H54 (cell line): ENCODE data around the gene IGFBP4.

Experiments used
- DNase-seq: peaks from one replicate; pipeline ENCODE4 v3.0.0; 2011; ENCODE audit warnings: low spot score, mixed read lengths; ENCODE audit not compliant: insufficient read length
- FAIRE-seq: peaks from 3 replicates; lab custom pipeline; 2011; peaks lifted over from hg19 to GRCh38; lab: Jason Lieb, UNC
- POLR2A ChIP-seq: IDR thresholded peaks from 2 replicates; pipeline ENCODE4 v1.6.1; 2011; ENCODE audit warnings: low read depth, mild to moderate bottlenecking, low read length

Gene IGFBP4

DNA sequence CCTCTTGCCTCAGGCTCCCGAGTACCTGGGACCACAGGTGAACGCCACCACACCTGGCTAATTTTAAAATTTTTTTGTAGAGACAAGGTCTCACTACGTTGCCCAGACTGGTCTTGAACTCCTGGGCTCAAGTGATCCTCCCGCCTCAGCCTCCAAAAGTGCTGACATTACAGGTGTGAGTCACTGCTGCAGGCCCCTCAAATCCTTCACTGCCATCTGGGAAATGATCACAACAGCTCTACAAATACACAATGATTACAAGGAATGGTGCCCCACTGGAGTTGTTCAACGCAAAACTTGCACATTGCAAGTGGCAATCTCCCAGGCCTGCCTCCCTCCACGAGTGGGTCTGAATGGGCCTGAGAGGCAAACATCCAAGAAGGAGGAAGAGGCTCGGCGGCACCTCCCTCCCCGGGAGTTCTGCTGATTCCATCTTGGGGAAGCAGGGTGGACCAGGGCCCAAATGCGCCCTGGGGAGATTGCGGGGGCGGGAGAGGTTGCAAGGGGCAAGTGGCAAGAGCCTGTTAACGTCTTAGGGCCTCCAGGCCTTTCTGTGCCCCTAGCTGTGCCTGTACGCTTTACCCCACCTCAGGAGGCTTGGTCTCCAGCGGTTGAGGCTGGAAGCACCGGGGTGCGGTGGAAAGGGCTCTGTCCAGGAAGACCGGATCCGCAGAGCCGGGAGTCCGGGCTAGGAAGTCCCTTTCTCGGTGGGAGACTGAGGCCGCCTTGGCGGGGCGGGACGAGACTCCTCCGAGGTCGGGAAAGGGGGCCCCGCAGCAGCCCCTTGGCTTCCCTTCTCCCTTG, 656 bp upstream of the IGFBP4 start:
- FAIRE-seq (no peak), DNase-seq (no peak)
- no peak for TF ChIP-seq POLR2A

DNA sequence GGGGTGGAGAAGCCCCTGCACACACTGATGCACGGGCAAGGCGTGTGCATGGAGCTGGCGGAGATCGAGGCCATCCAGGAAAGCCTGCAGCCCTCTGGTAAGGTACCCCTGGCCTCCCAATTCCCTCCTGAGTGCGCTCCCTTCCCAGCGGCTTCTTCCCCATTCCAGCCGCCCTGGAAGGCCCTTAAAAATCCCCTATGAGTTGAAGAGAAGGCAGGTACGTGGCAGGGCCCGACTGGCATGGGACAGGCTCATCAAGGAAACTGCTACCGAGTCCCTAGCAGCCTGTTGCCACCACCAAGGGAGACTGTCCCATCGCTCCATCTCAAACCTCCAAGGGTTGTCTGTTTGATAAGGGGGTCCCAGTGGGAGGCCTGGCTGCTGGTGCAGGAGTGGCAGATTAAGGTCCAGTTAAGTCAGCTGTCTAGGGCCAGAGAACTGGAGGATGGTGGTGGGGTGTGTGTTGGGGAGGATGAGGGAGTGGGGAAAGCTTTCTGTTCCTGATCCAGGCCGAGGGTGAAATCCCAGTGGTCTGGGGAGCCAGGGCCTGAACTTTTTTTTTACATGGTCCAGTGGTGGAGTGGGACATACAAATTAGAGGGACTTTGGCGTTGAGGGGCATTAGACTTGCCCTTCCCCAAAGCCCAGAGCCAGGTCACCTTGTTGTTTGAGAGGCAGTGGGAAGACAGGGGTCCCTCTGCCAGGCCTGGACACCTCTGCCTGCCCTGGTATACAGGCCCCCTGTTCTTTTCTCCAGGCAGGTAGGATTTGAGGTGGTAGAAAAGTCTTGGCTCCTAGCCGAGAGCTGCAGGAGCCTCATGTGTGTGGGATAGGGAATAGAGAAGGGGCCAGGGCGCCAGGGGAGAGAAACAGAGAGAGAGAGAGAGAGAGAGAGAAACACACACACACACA, 994 bp downstream of the IGFBP4 start:
- DNase-seq (no peak), FAIRE-seq (no peak)
- no peak for TF ChIP-seq POLR2A

DNA sequence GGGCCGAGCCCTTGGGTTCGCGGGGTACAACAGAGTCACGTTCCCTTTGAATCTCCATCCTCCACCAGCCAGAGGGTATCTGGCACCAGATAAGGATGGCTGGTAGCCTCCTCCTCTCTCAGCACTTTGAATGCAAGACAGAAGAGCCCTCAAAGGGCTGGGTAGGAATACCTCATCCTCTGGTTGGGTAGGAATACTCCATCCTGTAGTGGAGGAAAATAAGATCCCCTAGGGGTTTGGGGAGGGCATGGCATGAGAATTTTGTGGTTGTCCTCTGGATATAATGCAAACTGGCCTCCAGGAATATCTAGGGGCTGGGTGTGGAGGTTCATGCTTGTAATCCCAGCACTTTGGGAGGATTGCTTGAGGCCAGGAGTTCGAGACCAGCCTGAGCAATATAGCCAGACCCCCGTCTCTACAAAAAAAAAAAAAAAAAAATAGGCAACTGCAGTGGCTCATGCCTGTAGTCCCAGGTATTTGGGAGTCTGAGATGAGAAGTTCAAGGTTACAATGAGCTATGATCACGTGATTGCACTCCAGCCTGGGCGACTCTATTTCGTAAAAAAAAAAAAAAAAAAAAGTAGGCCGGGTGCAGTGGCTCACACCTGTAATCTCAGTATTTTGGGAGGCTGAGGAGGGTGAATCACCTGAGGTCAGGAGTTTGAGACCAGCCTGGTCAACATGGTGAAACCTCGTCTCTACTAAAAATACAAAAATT, 2.7 kb downstream of the IGFBP4 start:
- DNase-seq: no peak
- no peak for TF ChIP-seq POLR2A
- FAIRE-seq: no peak

DNA sequence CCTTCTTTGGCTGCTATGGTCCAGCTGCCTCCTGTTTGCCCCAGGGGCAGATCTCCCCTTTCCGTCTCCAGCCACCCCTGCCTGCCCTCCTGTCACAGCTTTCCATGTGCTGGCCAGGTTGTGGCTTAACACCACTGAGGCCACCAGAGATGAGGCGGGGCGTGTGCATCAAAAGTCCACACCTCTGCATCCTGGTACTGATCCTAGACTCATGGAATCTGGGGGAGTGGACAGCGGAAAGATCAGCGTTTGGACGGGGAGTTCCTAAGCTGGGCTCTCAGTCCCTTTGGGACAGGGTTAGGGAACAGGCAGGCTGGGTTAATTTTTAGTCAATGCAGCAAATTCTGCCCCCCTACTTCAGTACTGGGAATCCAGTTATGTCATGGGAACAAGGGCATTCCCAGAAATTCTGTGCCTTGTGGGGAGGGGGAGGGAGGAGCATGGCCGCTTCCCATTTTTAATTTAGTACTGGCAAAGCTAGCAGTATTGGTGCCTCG, 3.9 kb downstream of the IGFBP4 start:
- no peak for TF ChIP-seq POLR2A
- FAIRE-seq: no peak
- DNase-seq: no peak

DNA sequence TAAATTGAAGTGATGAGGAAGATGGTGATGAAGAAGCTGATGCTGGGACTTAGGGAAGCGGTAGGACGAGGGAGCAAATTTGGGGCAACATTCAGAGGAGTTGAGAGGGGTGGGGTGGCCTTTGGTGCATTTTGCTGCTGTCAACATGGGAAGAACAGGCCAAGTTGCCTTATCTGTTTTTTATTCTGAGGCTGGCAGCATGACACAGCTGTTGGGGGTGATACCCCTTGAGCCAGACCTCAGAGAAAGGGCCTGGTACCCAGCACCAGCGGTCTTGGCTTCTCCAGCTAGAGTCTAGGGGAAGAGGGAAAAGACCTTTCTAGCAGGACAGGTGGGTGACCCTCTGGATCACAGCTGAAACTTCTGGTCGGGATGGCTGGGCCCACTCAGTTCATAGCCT, 4.6 kb downstream of the IGFBP4 start:
- TF ChIP-seq POLR2A: no peak
- FAIRE-seq: no peak
- DNase-seq: no peak

DNA sequence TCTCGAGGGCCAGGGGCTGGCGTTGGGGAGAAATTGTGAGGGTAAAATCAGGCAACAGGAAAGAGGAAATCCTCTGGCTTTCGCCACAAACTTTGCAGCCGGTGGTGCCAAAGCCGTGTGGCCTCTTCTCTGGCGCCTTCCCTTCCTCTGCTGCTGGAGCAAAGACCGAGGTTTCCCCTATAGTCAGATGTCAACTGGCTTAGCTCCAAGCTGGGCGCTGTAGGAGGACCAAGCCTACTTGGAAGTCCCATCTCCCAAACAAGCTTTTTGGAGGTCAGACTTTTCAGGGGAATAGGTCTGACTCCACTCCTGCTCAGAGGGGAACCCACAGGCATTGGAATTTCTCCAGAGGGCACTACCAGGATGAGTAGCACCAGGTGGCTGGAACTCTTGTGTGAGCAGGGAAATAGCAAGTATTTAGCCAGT, 5.0 kb downstream of the IGFBP4 start:
- DNase-seq (no peak), FAIRE-seq (no peak)
- TF ChIP-seq POLR2A: no peak

DNA sequence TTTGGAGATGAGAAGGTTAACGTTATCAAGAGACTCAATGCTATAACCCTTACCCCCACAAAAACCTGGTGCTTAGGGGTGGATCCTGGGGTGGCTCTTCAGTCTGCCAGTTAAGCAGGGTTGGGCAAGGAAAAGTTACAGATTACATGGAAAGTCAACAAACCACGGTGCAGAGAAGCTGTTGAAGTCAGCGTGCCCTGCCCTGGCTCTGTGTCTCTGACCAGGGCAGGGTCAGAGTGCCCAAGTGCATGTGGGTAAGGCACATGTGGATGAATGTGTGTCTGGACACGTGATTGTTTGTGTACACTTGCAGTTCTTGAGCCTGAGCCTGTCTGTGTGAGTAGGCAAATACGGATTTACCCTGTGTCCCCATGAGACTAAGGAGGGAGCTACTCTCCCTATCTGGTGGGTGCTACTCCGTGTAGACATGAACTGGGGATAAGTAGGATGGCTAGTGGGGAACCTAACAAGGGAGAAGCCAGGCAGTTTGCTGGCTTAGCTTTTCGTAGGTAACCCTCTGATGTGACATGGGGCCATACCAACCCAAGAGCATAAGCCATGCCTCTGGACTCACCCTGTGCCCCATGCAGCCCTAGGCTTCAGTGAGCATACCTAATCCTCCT, 5.5 kb downstream of the IGFBP4 start:
- no peak for DNase-seq

DNA sequence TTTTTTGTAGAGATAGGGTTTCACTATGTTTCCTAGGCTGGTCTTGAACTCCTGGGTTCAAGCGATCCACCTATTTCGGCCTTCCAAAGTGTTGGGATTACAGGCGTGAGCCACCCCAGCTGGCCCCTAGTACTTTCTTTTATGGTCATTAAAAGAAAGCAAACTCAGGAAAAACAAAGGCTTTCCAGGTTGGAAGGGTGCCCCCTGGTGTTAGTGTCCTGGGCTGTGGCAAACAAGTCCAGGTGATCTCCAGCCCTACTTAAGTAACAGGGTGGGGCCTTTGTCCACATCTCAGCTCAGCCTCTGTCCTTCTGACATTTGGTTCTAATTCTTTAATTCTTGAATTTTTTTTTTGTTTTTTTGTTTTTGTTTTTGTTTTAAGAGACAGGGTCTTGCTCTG, 6.9 kb downstream of the IGFBP4 start:
- no peak for TF ChIP-seq POLR2A
- FAIRE-seq (no peak), DNase-seq (no peak)

More for the DNA sequence above, 5.5 kb downstream of the IGFBP4 start:
- no peak for TF ChIP-seq POLR2A
- no peak for FAIRE-seq

DNA sequence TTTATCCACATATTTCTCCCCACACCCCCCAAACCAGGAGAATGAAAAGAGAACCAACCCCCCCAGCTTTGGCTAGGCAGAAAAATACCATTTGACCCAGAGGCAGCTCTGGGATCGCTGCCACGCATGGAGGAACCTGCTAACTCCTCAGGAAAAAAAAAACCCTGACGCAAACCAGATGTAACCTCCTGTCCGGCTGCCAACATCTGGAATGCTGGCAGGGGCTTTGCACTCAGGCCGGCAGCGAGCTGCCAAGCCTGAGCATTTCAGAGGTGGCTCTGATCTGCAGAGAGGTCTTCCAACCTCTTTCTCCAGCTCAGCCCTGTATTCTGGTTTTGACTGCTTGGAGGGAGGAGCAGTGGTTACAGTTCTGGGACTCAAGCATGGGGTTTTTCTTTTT, 8.2 kb downstream of the IGFBP4 start:
- FAIRE-seq (no peak), DNase-seq (no peak)
- TF ChIP-seq POLR2A: no peak

DNA sequence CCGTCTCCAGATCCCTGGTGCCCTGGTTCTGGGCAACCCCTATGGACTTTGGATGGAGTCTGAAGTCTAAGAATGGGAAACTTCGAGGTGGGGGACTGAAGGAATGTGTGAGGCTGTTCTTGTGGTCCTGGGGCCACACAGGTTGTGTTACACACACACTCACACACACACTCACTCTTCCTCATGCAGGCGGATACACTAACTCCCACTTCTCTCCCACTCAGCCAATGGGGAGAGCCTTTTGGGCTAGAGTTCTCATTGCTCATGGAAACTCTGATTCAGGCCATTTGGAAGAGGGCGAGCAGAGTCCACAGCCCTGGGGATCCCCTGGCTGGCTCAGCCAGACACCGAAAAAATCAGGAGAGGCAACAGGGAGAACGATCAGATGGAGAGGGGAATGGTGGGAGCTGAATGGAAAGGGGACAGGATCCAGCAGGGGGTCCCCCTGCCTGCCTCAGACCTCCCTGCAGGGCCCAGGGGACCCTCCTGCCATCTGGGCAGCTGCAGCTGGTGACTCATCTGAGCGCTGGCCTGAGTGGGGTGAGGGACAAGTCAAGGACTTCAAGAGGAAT, 9.1 kb downstream of the IGFBP4 start:
- no peak for TF ChIP-seq POLR2A
- no peak for DNase-seq
- no peak for FAIRE-seq

DNA sequence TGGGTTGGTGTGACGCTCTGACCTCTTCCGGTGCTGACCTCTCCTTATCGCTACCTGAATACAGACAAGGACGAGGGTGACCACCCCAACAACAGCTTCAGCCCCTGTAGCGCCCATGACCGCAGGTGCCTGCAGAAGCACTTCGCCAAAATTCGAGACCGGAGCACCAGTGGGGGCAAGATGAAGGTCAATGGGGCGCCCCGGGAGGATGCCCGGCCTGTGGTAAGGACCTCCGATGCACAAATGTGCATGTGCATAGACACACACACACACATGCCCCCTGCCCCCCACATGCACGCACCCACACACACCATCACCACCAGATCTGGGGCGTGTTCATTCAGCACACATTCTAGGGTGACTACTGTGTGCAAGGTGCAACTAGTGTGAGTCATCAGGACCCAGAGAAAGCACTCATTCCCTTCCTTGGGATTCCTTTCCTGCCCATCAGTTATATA, 9.7 kb downstream of the IGFBP4 start:
- peak; percentile 91 for DNase-seq
- no peak for FAIRE-seq
- TF ChIP-seq POLR2A: no peak

DNA sequence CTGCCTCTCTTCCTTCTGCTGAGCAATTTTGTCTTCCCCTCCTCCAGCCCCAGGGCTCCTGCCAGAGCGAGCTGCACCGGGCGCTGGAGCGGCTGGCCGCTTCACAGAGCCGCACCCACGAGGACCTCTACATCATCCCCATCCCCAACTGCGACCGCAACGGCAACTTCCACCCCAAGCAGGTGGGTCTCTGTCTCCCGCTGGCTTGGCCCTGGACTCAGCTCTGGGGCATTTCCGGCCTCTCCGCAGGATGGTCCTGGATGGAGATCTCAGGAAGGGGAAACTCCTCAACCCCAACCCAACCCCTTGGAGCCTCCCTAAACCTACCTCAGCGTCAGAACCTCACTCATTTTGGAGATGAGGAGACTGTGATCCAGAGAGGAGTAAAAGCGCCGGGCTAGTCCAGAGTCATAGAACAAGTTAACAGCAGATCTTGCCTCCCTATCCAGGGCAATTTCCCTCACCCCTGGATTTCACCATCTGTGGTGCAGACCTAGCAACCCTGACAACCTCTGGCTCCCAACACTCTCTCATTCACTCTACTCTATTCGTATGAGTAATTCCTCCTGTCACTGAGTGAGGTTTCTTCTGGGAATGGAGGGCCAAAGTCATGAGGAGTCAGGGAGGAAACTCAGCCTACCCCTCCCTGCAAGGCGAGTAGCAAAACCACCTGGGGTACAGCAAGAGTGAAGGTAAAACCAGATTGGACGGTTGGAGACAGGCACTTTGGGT, 10.8 kb downstream of the IGFBP4 start:
- DNase-seq (peak; percentile 68), FAIRE-seq (no peak)
- TF ChIP-seq POLR2A: no peak
